IPS DF 4.7 (cell line): ENCODE results near the gene NSMF.

Experiments used
- DNase-seq: peaks from one replicate; pipeline ENCODE4 v3.0.0-alpha.2; 2013; ENCODE audit warnings: low spot score; ENCODE audit errors: extremely low read depth

NSMF gene

DNA sequence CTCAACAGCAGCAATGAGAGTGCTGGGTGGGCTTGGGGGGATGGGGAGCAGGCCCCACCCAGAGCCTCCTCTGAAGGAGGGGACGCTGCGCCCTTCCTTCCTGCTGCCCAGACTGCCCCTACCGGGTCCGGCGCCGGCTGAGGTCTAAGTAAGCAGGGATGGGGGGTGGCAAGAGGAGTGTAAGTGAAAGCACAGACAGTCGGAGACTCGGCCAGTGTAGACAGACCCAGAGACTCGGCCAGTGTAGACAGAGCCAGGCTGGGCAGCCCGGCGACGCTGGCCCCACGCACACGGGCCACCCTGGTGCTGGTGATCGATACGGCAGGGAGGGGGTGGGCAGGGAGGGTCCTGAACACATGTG lies 10.6 kb downstream of the NSMF start:
- no peak for DNase-seq

DNA sequence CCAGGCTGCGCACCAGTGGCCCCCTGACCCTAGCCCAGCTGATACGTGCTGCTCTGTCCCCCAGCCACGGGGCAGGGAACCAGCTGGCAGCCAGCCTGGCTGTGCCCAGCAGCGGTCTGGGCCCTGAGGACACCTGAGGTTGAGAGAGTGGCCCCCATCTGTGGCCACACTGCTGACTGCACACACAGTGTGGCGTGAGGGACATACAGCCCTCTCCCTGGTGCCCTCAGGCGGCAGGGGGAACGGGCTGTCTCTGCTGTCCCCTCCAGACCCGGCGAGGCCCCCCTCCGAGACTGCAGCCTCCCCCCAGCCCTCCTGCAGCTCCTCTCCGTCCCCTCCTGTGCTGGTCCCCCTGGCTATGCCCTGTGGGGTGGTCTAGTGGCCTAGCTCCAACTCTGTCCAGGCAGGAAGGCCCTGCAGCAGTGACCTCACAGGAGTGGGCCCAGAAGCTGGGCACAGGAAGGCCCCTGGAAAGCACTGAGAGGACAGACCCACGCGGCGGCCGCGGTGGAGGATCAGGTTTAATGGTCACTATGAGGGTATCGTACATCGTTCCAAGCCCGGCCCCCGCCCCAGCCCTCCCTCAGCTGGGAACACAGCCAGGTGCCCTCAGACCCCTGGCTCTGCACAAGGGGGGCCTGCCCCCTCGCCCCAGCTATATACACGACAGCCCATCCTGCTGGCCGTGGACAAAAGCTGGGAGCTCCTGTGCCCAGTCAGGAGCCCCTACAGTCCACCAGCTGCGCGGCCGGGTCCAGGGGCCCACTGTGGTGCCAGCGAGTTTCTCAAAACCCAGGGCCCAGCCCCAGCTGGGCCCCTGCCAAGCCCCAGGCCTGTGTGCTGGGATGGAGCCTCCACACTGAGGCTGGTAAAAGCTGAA lies 11.2 kb downstream of the NSMF start:
- DNase-seq, result no peak

DNA sequence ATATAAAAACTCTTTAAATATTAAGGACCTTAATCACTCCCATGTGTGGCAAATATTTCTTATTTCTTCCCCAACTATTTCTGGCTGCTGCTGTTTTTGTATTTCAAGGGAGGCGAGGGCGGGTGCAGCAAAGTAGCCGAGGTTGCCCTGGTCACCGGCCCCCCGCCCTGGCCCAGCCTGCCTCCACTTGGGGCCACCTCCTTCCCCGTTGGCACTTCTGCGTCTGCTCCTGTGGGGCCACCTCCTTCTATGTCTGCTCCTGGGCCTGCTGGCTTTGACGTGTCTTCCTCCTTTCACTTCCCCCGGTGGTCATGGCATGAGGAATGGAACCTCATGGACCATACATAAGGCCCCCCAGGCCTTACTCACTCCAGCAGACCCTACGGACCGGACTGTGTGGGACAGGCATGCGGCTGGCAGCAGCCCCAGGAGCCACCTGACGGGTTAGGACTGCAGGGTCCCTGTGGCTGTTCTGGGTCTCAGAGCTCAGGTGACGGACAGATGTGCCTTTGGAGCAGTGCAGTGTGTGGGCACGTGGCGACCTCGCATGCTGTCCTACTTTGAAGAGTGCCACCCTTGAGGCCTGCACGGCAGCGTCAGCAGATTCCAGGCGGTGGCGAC lies 12.2 kb downstream of the NSMF start:
- DNase-seq, result no peak

DNA sequence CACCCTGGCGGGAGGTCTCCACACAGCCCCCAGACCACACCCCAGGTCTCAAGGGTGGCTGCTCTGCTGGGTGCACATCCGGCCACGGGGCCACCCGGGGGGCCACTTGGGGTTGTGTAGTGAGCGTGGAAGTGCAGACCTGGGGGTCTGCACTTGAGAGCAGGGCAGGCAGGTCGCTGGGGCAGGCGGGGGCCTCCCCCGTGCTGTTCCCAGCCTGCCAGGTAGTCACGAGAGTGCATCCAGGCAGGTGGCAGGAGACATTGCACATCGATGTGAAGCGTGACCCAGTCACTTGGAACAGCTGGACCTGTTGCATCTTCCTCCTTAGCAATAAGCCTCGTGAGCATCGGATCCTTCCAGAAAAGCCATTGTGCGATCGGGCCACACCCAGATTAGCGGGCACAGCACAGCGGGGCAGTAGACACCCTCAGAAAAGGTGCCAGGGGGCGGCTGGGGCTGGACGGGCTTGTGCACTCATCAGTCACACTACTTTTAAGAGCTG lies 13.2 kb downstream of the NSMF start:
- no peak for DNase-seq

DNA sequence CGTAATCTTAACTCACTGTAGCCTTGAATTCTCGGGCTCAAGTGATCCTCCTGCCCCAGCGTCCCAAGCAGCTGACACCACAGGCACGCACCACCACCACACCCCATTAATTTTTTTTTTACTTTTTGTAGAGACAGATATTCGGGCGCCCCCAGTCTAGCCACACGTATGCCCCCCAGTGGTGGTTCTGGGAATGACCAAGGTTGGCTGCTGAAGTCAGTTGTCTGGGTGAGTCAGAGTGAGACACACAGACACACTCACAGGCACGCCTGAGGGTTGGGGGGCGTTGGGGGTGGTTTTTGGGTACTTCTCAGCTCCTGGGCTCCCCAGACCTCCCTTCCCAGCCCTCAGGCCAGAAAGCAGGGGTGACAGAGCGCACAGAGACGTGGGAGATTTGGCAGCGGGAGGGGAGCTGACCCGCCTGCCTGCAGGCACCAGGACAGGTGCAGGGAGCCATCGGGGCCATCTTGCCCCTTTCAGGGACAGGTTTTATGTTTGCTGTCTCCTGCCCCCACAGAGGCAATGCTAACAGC lies 13.8 kb downstream of the NSMF start:
- DNase-seq, result no peak

DNA sequence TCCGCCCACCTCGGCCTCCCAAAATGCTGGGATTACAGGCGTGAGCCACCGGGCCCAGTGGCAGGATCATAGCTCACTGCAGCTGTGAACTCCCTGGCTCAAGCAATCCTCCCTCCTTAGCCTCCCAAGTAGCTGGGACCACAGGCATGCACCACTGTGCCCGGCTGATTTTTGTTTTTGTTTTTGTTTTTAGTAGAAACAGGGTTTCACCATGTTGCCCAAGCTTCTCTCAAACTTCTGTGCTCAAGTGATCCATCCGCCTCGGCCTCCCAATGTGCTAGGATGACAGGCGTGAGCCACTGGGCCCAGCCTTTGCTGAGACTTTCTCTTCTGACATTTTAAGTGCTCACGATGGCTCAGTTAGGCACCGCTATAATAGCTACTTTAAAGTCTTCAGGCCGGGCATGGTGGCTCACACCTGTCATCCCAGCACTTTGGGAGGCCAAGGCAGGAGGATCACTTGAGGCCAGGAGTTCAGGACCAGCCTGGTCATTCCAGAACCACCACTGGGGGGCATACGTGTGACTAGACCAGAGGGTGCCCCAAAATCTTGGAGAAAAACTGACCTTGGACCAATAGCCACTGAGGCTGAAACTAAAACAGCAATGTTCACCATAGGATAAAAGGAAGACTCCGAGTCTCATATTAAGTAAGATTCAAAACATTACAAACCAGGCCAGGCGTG lies 14.9 kb downstream of the NSMF start:
- no peak for DNase-seq

DNA sequence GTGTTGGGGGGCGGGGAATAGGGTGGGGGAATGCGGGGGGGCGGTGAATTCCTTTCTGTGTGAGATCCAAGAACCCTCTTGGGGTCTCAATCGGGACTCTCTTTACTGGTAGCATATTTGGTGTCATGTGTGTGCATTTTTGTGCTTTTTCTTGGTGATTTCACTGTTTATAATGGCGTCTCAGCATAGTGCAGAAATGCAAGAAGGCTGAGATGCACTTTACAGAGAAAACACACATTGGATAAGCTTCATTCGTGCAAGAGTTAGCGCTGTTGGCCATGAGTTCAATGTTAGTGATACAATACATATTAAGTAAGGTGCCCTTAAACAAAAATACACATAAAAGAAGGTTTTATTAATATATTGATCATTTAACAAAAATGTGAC lies 17.2 kb downstream of the NSMF start:
- DNase-seq, result no peak

DNA sequence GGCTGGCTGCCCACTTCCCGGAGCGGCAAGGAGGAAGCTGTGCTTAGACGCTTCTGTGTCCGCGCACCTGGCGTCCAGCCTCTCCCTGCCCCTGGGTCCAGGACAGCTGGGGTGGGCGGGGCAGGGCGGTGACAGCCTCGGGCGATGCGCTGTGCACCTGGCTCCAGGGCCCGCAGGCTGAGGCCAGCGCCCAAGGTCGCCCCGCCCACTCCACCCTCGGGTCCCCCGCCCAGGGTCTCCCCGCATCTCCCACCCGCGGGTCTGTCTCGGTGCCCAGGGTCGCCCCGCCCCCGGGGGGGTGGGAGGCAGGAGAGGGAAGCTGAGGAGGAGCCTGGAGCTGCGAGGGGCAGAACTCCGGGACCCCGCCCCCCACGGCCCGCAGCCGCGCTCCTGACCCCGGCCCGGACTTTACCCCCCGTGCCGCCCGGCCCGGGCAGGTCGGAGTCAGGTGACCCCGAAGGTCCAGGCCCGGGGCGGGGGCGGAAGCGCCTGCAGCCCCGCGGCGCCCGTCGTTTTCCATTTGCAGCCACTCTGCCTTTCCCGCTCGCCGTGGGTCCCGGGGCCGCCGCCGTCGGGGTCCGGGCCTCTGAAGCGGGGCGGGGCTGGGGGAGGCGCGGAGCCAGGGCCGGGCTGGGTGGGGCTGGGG lies 17.7 kb downstream of the NSMF start, which contains the start of gene ENTPD8:
Gene ENTPD8, minus strand, starts transcription at position 69 of the 646 bp plus-strand sequence. CDS start 3,072 bp downstream, outside the sequence.
- DNase-seq, result no peak

DNA sequence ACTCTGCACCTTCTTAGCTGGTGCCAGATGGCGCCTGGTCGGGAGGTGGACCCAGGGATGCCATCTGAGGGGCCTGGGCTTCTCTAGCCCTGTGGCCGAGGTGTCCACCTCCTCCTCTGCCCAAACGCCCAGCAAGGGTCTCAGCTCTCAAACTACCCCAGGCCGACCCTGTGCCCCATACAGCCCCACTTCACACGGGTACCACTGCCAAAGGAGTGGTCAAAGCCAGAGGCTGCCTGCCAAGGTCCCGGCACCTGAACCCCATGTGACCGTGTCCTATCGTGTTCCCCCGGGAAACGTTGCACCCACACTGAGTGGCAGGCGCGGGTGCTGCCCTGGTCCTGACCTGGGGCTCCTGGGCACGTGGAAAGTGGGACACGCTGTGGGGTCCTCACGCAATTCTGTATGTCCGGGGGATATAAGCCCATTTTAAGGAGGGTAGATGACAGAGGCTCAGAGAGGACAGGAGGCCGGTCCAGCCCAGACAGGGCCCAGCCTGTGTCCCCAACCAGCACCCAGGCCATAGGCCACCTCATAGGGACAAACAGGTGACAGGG lies 19.9 kb downstream of the NSMF start:
- no peak for DNase-seq

DNA sequence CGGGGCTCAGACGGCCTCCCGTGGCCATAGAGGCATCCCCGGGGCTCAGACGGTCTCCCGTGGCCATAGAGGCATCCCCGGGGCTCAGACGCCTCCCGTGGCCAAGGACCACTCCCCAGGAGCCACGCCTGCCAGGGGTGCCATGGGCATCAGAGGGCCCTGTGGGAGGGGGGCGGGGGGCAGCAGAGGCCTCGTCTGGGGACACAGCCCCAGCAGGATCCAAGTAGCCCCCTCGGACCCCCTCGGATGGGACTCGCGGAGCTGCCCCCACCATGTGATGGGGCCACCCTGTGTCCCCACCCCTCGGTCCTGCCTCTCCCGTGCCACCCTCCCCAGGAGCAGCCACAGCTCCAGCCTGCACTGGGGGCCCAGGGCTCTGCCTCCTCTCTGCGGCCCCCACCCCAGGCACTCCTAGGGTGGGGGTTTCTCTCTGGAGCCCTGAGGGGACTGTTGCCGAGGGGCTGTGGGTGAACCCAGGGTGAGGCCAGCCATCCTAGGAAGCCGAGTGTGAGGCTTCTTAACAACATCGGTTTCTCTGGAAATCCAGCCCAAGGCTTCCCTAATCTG lies 20.5 kb downstream of the NSMF start:
- no peak for DNase-seq

DNA sequence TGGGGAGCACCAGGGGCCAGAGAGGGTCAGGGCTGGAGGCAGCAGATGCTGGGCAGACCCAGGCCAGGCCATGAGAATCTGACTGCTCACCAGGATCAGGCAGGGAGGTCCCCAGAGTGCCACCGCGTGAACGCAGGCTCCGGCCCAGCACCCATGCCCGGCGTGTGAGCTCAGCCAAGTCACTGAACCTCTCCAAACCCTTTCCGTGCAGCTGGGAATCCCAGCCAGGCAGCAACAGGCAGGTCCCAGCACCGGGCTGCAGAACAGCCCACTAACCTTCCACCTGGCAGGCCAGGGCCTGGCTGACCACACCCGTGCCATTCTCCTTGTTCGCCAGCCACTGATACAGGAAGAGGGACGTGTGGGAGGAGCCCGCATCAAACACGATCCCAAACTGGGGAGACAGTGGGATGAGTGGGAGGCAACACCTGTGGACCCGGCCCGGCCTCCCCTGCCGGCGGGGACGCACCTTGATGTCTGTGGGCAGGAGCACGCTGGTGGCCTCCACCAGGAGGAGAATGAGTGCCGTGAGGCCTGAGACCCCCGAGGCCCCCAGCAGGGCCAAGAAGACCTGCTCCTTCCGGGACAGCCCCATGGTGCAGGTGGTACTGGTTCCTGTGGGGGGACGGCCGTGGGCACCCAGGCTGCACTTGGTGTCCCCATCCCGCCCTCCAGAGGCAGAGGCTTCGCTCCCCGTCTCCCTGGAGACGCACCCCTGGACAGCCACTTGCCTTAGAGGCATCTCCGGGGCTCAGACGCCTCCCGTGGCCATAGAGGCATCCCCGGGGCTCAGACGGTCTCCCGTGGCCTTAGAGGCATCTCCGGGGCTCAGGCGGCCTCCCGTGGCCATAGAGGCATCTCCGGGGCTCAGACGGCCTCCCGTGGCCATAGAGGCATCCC lies 21.2 kb downstream of the NSMF start:
- no peak for DNase-seq

DNA sequence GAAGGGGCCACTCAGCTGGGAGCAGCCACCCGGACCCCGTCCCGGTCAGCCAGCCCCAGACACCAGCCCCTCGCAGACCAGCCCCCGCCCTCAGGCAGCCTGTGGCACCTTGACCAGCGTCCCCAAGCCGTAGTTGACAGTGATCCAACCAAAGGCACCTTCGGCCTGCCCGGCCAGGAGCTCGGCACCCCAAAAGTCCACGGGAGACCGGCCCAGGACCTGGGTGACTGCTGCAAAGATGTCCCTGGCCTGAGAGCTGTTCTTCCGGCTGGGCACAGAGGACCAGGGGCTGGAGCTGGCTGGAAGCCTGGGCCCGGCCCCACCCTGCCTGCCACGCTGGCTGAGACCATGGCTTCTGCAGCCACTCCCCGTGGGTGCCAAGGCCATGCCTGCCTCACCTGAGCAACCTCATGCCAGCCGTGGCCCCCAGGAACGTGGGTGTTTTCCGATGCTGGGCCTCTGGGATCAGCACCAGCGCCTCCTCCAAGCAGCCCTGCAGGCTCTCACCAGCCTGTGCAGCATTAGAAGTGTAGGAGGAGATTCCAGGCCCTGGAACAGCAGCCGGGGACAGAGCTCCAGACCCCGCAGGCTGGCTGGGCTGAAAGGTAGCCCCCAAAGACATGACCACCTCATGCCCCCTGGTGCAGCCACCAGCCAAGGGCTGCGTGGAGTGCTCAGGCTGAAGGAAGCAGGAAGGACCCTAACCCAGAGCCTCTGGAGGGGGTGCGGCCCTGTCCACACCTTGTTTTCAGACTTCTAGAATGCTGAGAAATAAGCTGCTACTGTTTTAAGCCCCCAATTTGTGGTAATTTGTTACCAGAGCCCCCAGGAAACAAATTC lies 22.2 kb downstream of the NSMF start:
- no peak for DNase-seq

DNA sequence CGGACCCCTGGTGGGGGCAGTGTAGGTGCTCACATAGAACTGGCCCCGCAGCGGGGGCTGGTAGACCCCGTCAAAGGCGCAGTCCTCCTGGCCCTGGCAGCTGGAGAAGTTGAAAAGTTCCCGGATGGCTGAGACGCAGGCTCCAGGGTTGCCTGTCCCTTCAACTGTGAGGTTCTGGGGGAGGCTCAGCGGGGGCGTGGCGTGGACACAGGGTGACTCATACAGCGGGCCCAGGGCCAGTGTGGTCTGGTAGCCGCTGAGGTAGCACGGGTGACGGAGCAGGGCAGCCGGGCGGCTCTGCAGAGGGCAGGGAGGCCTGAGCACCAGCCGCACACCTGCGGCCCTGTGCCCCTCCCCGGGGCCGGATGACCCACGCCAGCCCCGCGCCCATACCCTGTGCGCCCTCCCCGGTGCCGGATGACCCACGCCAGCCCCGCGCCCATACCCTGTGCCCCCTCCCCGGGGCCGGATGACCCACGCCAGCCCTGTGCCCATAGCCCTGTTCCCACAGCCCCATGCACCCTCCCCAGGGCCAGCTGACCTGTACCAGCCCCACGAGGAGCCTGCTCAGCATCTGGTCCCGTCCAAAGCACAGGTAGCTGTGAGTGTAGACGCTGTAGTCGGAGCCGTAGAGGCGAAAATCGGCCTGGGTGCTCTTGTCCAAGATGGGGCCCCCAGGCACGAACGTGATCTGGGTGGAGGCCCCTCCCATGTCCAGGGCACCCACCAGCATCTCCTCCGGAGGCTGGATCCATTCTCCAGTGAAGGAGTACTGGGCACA lies 23.0 kb downstream of the NSMF start:
- no peak for DNase-seq

DNA sequence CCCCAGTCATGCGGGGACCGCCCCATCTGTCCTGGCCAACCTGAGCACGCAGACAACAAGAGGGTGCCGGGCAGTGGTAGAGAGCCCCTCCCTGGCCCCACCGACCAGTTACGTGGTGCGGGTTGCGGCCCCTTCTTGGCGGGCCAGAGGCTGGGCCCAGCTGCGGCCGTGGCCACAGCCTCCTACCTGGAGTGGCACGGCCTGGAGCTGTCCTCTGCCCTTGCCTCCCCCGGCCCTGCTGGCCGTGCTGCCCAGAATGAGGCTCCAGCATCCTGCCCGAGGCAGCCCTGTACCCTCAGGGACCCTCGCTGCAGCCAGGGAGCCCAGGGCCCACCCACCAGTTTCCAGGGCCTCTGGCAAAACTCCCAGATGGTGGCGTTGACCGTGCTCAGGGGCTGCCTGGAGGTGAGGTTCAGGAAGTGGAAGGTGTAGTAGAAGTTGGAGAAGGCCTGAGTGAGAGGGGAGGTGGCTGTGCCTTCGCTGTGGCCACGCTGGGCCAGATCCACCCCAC lies 23.7 kb downstream of the NSMF start:
- DNase-seq, result no peak

DNA sequence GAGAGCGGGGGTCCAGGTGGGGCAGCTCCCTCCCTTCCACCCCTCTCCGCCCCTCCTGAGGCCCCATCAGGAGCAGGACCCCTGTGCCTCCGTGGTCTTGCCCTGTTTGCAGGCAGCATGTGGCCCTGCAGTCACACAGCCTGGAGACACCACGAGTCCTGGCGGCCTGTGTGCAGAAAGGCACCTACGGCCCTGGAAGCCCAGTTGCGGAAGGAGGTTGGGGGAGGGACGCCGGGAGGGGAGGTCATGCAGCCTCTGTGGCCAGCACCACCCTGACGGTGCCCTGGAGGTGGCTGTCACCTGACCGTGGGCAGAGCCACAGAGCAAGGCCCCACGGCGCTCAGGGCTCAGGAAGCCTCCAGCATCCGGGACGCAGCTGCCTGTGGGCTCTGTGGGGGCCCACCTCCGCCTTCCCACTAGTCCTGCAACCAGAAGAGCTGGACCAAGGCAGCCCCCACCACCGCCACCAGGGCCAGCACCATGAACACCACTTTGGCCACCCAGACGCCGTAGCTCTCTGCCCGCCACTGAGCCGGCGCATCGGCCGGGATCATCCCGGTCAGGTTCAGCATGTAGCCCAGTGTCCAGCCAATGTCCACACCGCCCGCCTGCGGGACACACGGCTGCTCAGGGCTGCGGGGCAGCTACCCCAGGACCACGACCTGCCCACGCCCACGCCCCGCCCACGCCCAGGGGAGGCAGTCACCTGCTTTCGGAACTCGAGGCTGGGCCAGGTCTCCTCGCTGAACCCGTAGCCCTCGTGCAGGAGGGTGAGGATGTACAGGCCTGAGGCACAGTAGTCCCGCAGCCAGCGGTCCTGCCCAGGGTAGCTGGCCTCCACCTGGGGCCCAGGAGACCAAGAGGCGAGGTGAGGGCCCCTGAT lies 24.4 kb downstream of the NSMF start:
- no peak for DNase-seq

DNA sequence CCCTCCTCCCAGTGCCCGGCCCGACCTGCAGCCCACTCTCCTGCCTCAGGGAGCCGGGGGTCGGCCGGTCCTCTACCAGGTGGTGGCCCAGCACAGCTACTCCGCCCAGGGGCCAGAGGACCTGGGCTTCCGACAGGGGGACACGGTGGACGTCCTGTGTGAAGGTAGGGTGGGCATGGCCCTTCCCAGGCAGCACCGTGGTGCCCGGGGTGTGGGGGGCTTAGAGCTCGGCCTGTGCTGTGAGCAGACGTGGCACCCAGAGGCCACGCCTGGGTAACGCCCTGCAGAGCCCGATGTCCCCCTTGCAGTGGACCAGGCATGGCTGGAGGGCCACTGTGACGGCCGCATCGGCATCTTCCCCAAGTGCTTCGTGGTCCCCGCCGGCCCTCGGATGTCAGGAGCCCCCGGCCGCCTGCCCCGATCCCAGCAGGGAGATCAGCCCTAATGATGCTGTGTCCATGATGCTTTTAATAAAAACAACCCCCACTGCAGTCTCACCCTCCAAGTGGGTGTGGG lies 25.2 kb downstream of the NSMF start:
- no peak for DNase-seq
